Superior temporal gyrus (tissue), 1 donor: ENCODE measurements around the gene ALDH4A1.
"Not testable (repeated sequence)": the region's sequence is repeated elsewhere in the genome, so short reads cannot be mapped to it uniquely, and the experiment has no call there.

Experiments
- DNase-seq: peaks from one replicate; pipeline ENCODE4 v3.0.0-alpha.2; 2016; ENCODE audit errors: extremely low spot score

Gene ALDH4A1

GRCh38 chr1:18900303-18900841, 2.0 kb downstream of the ALDH4A1 start:
- no peak for DNase-seq

GRCh38 chr1:18899363-18900049, 2.8 kb downstream of the ALDH4A1 start:
- no peak for DNase-seq

DNA sequence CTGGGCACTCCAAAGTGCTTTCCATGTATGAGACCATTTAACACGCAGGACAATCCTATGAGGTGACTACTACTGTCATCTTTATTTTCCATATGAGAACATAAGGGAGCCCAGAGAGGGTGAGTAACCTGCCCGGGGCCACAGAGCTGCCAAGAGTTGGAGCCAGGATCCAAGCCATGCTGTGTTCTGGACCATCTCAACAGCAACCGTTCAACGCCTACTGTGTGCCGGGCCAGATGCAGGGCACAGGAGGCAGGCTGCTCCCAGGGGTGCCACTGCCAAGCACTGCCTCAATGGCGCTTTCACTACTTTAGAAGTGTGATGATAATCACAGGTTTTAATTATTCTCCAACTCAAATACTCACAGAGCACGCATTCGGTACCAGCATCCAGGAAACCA, 3.8 kb downstream of the ALDH4A1 start:
- DNase-seq: no peak

DNA sequence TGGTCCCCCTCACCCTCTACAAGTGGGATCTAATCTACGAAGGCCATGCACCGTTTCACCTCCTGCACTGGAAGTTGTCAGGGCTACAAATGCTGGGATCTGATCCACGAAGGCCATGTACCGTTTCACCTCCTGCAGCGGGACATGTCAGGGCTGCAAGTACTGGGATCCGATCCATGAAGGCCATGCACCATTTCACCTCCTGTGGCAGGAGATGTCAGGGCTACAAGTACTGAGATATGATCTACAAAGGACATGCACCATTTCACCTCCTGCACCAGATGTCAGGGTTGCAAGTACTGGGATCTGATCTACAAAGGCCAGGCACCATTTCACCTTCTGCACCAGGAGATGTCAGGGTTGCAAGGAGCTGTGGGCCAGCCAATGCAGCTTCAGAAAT, 7.0 kb downstream of the ALDH4A1 start:
- DNase-seq: no peak

- no peak for DNase-seq
Observed at GRCh38 chr1:18893120-18893519, 9.2 kb downstream of the ALDH4A1 start.

GRCh38 chr1:18891858-18892257, 10.5 kb downstream of the ALDH4A1 start:
- not testable (repeated sequence) for DNase-seq

- no peak for DNase-seq
Observed at GRCh38 chr1:18891426-18891780, 11.0 kb downstream of the ALDH4A1 start.

- DNase-seq: no peak
Observed at GRCh38 chr1:18890706-18891425, 11.5 kb downstream of the ALDH4A1 start.

DNA sequence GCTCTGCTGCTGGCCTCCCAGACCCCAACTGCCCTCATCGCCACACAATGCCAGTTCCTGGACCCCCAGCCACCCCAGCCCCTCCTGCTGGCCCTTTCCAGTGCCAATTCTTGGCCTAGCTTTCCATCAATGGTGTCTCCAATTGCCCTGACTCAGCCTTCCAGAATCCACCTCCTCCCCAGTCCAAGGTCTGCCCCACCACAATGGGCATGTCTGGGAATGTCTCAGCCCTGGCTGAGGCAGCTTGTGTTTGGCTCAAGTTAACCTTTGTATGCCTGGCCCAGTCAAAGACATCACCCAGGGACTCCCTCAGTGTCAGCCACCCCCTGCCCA, 16.4 kb downstream of the ALDH4A1 start:
- DNase-seq: no peak

DNA sequence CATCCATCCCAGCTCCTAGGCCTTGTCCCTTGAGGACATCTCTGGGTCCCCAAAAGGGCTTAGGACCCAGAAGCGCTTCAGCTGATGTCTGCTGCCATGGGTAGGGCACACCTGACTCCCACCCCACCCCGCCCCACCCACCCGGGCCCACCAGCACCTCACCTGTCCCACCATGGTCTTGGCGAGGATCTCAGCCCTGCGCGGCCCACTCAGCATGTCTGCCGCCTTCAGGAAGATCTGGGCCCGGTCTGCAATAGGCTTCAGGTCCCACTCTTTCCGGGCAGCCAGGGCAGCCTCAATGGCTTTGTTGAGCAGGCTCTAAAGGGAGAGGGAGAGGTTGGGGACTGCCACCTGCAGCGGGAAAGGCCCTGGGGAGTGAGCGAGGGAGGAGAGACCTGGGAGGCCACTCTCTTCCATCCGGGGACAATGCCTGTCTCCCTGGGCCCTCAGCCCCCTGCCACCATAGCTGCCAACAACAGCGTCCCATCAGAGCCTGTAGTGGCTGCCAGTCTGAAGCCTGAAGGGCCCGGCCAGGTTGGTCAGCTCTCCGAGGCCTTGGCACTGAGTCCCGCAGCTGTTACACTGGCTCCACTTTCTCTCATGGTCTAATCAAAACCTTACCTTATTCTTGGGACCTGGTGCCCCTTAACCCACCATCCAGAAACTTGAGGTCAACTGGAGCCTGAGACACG, 16.9 kb downstream of the ALDH4A1 start:
- DNase-seq: no peak

- no peak for DNase-seq
Observed at GRCh38 chr1:18884727-18885126, 17.6 kb downstream of the ALDH4A1 start.

- DNase-seq: no peak
Observed at GRCh38 chr1:18884419-18884717, 18.0 kb downstream of the ALDH4A1 start.

- peak; percentile 91 for DNase-seq
Observed at GRCh38 chr1:18883636-18884418, 18.5 kb downstream of the ALDH4A1 start.

DNA sequence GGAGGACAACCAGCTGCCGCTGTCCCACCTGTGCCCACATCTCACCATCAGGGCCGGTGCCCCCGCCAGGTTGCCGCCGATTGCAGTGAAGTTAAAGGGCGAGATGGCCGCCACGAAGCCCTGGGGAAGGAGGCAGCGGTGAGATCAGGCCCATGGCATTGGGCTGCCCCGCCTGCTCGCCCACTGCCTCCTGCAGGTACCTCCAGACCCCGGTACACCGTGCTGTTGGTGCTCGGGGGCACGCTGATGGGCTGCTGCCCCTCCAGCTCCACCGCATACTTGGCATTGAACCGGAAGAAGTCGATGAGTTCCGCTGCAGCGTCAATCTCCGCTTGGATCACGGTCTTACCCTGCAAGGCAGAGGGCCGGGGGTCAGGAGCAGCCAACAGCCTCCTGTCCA, 19.3 kb downstream of the ALDH4A1 start:
- DNase-seq: no peak

DNA sequence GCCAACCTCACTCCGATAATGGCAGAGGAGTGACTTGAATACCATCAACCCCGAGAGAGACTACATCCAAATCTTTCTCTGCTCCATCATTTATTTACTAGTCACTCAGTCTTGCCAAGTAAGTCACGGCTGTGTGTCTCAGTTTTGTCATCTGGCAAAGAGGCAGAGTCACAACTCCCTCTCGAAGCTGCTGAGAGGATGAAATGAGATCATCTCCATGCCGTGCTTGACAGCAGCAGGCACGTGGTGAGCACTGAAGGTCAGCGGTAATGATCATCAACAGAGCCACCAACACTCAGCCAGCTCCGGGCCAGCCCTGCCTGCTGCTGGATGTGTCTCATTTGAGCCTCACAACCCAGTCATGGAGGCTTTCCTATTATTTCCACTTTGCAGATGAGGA, 19.9 kb downstream of the ALDH4A1 start:
- peak; percentile 60 for DNase-seq

DNA sequence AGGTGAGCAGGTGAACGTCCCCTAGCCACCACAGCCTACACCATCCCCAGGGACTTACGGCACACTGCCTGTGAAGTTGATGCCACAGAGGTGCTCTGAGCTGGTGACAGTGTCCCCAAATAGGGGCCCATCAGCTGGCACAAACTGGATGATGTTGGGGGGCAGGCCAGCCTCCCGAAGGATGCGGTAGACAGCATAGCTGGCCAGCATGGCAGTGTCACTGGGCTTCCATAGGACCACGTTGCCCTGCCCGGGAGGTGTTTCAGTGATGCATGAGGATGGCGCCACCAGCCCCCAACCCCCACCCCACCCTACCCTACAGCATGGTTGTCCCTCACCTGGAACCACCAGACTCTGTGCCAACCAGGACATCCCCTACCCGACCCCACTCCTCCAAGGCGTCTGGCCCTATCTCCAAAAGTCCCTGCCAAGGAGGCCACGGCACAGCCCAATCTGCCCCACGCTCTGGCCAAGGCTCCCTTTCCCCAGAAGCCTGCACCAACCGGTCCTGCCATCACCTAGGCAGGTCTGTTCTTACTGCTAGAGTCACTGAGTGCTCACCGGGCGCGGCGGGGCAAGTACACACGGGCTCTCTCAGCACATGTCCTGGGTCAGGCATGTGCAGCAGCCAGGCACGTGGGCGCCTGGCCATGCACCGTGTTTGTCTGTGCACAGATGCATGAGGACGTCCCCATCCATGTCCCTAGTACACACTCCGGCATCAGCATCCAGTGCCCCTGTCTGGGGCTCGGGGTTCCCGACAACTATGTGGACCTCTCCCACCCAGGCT, 20.5 kb downstream of the ALDH4A1 start:
- no peak for DNase-seq

GRCh38 chr1:18881164-18881563, 21.2 kb downstream of the ALDH4A1 start:
- no peak for DNase-seq

DNA sequence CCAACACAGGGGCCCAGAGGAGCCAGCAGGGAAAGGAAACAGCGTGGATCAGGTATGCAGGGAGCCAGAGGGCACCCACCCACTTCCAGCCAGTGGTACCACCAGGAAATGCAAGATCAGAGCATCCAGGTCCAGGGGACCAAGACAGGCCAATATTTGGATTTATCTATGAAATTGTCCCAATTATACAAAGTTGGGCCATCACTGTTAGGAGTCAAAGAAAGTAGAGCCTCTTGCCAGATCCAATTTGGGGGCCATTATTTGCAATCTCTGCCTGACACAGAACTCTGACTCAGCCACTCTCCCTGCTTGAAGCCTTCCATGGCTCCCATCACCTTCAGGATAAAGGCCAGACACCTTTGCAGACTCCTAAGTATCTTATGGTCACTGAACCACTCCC, 21.8 kb downstream of the ALDH4A1 start:
- DNase-seq: no peak

DNA sequence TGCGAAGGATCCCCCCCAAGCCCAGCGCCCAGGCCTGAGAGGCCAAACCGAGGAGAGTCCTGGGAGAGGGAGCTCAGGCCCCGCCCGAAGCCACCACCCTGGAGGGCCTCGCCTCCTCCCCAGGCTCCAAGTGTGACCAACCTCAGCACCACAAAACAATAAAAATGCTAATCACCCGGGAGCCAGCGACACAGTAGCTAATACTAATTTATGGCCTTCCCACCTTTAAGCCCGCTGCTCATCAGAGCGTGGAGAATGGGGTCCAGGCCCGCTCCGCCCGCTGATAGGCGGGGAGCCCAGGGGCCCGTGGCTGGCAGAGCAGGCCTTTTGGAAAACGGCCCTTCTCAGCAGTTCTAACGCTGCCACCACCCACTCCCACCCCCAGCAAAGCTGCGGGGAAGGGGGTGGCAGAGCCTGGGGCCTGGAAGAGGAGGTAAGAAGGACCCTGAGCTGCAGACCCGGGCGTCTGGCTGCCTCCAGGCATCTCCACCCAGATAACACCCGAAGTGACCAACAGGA, 22.5 kb downstream of the ALDH4A1 start:
- no peak for DNase-seq

DNA sequence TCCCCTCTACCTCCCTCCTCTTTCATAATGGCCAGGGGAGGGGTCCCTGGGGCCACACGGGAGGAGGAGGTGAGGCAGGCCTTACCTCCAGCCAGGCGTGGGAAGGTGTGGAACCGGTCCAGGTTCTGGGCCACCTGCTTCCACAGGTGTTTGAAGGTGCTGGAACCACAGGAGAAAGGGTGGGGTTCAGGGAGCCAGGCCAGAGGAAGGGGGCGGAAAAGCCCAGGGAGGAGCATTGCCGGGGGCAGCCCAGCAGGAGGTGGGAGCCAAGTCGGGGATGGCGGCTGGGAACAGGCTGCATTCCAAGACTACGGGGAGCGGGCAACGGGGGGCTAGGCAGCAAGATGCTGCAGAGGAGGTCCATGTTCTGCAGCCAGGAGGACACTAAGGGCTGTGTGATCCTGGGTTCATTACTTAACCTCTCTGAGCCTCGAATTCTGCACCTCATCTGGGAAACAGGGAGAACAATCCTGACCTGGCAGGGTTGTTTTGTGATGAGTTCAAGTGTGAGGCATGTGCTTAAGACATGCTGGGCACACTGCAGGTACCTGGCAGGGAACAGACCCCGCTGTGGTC, 23.1 kb downstream of the ALDH4A1 start:
- no peak for DNase-seq
